ENCODE results near the gene ATP8B4.
"Not testable (repeated sequence)": the region's sequence is repeated elsewhere in the genome, so short reads cannot be mapped to it uniquely, and the experiment has no call there.

ATP8B4 gene

GRCh38 chr15:50017522-50017921 is 101.5 kb downstream of the ATP8B4 start:
- DNase-seq (ENCODE audit: low spot score): peak; percentile 48

GRCh38 chr15:50016951-50017350 is 102.1 kb downstream of the ATP8B4 start:
- no peak for DNase-seq (ENCODE audit: low spot score)

- no peak for DNase-seq (ENCODE audit: low spot score)
Observed at GRCh38 chr15:50012790-50013189, 106.2 kb downstream of the ATP8B4 start.

GRCh38 chr15:50009634-50010033 is 109.4 kb downstream of the ATP8B4 start:
- DNase-seq (ENCODE audit: low spot score): no peak

DNA sequence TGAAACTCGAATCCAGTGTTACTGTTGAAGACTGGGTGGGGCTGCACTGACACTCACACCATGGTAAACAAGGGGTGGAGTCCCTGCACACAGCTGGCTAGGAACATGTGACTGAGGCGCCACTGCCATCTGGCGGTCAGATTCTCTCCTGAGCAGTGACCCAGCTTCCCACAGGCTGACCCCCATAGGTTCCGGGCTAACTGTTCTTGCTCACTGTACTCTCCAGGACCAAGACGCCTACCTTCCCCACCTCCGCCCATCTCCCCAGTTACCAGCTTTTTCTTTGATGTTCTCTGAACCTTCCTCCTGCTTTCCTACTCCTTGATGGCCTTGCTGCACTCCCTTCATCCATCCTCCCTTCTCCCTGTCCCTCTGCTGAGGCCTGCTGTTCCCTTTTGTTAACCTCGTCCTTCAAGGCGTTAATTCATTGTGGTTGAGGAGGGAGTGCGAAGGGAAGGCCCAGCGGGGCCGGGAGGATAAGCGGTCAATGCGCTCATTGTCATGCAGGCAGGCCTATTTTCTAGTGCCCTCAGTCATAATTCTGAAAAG is 115.2 kb downstream of the ATP8B4 start:
- peak; percentile 93 for DNase-seq (ENCODE audit: low spot score)

DNA sequence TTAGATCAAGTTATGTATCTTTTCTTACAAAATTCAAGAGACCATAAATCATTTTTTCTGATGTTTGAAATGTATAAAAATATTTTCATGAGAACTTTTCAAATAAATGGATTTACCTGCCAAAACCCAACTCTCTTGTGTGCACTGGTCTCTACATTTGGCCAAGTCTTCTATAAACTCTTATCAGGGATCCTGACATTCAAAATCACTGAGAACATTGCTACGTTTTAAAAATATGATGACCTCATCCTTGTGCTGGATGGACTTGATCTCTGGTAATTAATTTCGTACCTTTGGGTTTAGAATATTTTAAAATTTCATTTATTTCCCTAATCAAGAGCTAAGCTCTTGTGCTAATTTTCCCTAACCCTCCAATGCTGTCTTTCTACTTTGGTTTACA is 127.4 kb downstream of the ATP8B4 start:
- DNase-seq (ENCODE audit: low spot score): no peak

GRCh38 chr15:49990835-49991545 is 128.0 kb downstream of the ATP8B4 start:
- DNase-seq (ENCODE audit: low spot score): peak; percentile 22

DNA sequence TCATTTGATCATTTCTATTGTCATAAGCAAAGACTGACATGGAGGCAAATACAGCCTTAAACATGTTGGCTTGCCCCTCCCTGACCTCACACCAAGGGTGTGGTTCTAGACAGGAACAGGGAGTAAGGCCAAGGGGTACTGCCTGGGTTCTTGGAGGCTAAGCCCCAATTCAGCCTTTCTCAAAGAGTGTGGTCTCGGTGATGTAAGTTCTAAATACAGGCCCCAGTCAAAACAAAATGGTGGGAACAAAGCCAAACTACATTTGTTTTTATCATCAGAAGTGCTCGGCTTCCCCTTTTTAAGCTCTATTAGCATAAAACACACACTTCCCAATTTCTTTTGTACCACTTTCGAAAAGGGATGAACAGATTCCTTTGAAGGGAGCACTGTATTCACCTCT is 129.5 kb downstream of the ATP8B4 start:
- no peak for DNase-seq (ENCODE audit: low spot score)

- DNase-seq (ENCODE audit: low spot score): no peak
Observed at GRCh38 chr15:49988766-49989165, 130.3 kb downstream of the ATP8B4 start.

DNA sequence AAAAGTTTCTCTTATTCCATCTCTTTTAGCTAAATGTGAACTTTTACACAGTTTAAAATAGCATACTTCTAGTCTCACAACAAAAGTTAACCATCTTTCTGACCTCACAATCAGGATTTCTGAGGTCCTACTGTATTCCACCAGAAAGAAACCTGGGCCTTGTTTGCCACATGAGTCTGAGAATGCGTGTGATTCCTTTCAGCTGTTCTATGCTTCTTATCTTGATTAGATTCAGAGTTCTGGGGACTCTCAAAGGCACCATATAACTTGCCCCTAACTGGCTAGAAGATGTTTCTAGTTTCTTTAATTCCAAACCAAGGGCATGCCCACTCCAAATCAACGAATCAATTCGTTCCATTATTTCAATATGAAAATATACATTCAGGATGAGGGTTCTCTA is 131.1 kb downstream of the ATP8B4 start:
- no peak for DNase-seq (ENCODE audit: low spot score)

GRCh38 chr15:49987198-49987785 is 131.7 kb downstream of the ATP8B4 start:
- DNase-seq (ENCODE audit: low spot score): no peak

- DNase-seq (ENCODE audit: low spot score): no peak
Observed at GRCh38 chr15:49986326-49986725, 132.7 kb downstream of the ATP8B4 start.

- no peak for DNase-seq (ENCODE audit: low spot score)
Observed at GRCh38 chr15:49985463-49985862, 133.6 kb downstream of the ATP8B4 start.

DNA sequence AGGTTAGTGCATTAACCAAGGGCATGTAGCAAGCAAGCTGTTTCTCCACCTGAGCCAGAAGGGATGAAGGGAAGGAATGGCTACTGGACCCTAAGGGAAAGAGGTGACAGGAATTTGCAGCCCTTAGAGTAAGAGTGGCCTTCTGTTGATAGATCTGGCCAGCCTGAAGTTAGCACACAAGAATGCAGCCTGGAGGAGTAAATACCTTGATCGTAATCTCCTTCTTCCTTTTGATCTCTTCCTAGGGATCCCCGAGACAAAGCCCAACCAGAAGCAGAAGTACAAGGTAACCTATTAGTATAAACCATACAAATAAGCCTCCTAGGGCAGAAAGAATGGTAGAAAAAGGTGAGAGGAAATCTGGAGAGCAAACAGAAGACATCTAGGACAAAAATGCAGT is 134.6 kb downstream of the ATP8B4 start:
- no peak for DNase-seq (ENCODE audit: low spot score)

- DNase-seq (ENCODE audit: low spot score): no peak
Observed at GRCh38 chr15:49982584-49982983, 136.4 kb downstream of the ATP8B4 start.

DNA sequence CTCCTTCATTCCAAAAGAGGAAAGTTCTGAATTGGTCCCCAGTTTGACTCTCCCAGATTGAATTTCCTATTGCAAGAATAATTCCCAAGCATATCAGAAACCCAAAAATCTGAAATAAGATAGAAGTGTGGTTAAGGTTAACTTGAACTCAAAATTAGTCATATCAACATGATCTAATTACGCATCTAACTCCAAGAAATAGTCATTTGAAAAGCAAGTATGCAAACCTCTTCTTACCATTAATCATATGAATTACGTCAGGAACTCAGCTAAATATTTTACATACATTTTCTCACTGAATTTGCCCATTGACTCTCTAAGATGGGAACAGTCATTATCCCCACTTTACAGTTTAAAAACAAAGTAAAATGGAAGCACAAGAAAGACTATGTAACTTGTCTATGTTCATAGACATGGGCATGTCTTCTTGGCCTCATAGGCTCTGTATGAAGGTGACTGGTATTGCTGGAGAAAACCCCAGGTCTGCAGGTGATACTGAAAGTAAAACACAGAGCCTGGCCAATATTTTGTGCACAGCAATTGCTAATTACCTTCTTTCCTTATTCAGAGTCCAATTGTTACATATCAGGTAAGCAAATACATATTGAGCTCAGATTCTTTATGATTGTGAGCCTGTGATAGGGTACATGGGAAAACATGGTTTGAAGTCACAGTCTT is 139.2 kb downstream of the ATP8B4 start:
- DNase-seq (ENCODE audit: low spot score): no peak

- no peak for DNase-seq (ENCODE audit: low spot score)
Observed at GRCh38 chr15:49978121-49978520, 140.9 kb downstream of the ATP8B4 start.

DNA sequence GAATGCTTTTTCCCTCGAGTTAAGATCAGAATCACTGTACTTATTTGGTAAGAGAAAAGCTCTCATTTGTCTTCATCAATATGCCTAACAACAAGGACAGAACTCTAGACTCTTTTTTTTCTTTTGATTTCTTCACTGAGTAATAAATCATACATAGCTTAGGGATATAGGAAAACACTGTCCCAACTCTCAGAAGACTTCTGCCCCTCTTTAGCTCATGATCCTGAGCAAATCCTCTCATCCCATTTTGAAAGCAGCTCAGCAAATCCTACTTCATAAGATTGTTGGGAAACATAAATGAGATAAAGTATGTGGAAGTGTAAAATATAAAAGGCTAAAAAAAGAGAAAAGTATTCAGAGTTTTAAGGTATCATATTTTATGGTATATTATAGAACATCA is 141.7 kb downstream of the ATP8B4 start:
- no peak for DNase-seq (ENCODE audit: low spot score)

- no peak for DNase-seq (ENCODE audit: low spot score)
Observed at GRCh38 chr15:49964551-49964950, 154.5 kb downstream of the ATP8B4 start.

GRCh38 chr15:49964061-49964460 is 155.0 kb downstream of the ATP8B4 start:
- DNase-seq (ENCODE audit: low spot score): no peak

DNA sequence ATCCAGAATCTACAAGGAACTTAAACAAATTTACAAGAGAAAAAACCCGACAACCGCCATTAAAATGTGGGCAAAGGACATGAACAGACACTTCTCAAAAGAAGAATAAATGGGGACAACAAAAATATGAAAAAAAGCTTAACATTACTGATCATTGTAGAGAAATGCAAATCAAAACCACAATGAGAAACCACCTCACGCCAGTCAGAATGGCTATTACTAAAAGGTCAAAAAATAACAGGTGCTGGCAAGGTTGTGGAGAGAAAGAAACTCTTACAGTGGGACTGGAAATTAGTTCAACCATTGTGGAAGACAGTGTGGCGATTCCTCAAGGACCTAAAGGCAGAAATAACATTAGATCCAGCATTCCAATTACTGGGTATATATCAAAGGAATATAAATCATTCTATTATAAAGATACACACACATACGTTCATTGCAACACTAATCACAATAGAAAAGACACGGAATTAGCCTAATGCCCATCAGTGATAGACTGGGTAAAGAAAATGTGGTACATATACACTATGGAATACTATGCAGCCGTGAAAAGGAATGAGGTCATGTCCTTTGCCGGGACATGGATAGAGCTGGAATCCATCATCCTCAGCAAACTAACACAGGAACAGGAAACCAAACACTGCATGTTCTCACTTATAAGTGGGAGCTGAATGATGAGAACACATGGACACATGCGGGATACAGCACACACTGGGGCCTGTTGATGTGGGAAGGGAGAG is 155.8 kb downstream of the ATP8B4 start:
- not testable (repeated sequence) for DNase-seq (ENCODE audit: low spot score)

DNA sequence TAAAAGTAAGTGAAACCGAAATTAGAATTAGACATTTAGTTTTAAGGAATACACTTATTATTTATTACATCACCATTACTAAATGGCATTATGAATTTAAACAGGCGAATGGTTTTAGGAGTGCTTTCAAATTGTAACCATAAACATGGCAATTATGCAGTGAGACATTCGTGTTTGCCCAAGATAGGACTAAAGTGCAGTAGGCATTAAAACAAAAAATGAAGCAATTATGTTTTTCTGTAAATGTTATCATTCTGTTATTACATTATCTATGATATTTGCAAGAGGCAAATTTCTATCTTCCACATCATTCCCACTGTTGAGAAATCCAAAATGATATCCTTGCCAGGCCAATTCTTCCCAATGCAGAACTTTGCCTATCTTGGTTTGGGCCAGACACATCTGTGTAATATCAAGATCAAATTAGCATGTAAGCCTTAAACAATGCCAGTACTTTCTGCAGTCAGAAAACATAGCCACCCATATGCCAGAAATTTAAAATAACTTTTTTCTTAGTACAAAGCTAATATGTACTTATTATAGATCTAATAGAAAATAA is 156.9 kb downstream of the ATP8B4 start:
- DNase-seq (ENCODE audit: low spot score): no peak

Measured in AG20443 (cell line).